Heart right ventricle (tissue), 16 donors: ENCODE measurements around the gene EZH1. TPM values are rescaled to one million over a fixed set of nuclear protein-coding genes. Genes with fewer than 3 reads are reported as not detected.

ENCODE experiments used
- ATAC-seq, 8 donors: fragments of 200-7000 bp; cut with Tn5 transposase; one replicate each; pipeline ENCODE4 v1.9.1; 2020; ENCODE audit warnings: mild to moderate bottlenecking in 8 of 8, moderate library complexity in 8 of 8, moderate number of reproducible peaks in 1 of 8
- DNase-seq, 2 donors: peaks; one replicate each; pipeline ENCODE4 v3.0.0-alpha.2; 2020
- H3K27ac ChIP-seq, 10 donors: fragments of 200-600 bp; sonication (generic) in 2 of 10; one replicate each; pipeline versions ENCODE4 v1.5.0 to v1.8.0; 2020 to 2022; ENCODE audit warnings: mild to moderate bottlenecking in 3 of 10
- H3K27me3 ChIP-seq, 7 donors: fragments of 200-600 bp; one replicate each; pipeline ENCODE4 v1.8.0; 2021 to 2022; ENCODE audit warnings: mild to moderate bottlenecking in 2 of 7
- H3K36me3 ChIP-seq, 9 donors: fragments of 200-600 bp; sonication (generic) in 1 of 9; one replicate each; pipeline versions ENCODE4 v1.5.0 to v1.8.0; 2020 to 2022; ENCODE audit warnings: mild to moderate bottlenecking in 2 of 9
- H3K4me1 ChIP-seq, 9 donors: fragments of 200-600 bp; sonication (generic) in 1 of 9; one replicate each; pipeline versions ENCODE4 v1.5.0 to v1.8.0; 2020 to 2022; ENCODE audit warnings: mild to moderate bottlenecking in 4 of 9
- H3K4me3 ChIP-seq, 10 donors: fragments of 200-600 bp; sonication (generic) in 2 of 10; one replicate each; pipeline versions ENCODE4 v1.5.0 to v1.8.0; 2020 to 2022; ENCODE audit warnings: mild to moderate bottlenecking in 7 of 10, moderate library complexity in 2 of 10
- H3K9me3 ChIP-seq, 11 donors: fragments of 200-600 bp in 10 of 11; sonication (generic) in 2 of 11; one replicate each; pipeline versions ENCODE4 v1.5.0 to v1.8.0; 2013 to 2022; ENCODE audit warnings: mild to moderate bottlenecking in 2 of 11, control low read depth in 1 of 11, moderate library complexity in 1 of 11
- whole genome bisulfite sequencing, 2 donors: extraction: QIAGEN DNeasy Blood & Tissue Kit; methylation state at CpG; one replicate each; pipeline ENCODE4 v1.1.7; 2013; ENCODE audit warnings: inconsistent platforms in 1 of 2; 5-methylcytosine and 5-hydroxymethylcytosine counted together
- intact Hi-C, 10 donors: fragments of 100-400 bp; cut with DNase I; formaldehyde crosslinking; loops; one replicate each; pipeline versions ENCODE4 v1.11.1 to v1.14.2; 2022
- polyA plus RNA-seq, 2 donors: library from polyadenylated mRNA; stranded (reverse); fragments of 200-250 nt; gene quantifications; one replicate each; pipeline ENCODE4 v1.2.3, GENCODE V29; 2013
- total RNA-seq, 10 donors: library from RNA; stranded (reverse); fragmentation: NEBNext Ultra II Directional in 3 of 10; extraction: Animal tissue kit (Norgen Biotek cat#: 25700) in 3 of 10; gene quantifications; one replicate each; pipeline versions ENCODE4 v1.2.1 to v1.2.4, GENCODE V29; 2021 to 2023
- TF ChIP-seq, protein P1 (sequence below), 9 donors: fragments of 200-600 bp; sonication (generic) in 2 of 9; IDR thresholded peaks; one replicate each; pipeline versions ENCODE4 v1.5.0 to v1.8.0; 2021 to 2022; ENCODE audit warnings: antibody characterized with exemption in 9 of 9, mild to moderate bottlenecking in 5 of 9, moderate library complexity in 1 of 9
- donor health status: Arrhythmogenic right ventricular cardiomyopathy.
- donor health status: ischemic (EF 13 %, LVEDD 7.1; RV severe dilation, severe dysfunction).
- donor health status: healthy with polysubstance abuse.
- donor health status: DM: no; HTN: yes; CAD: no.
- donor health status: DM: no; HTN: no; CAD: no.
- donor health status: ischemic (EF 25% LVEDD 6.9; RV normal size, moderate dysfunction).
- donor health status: ischemic (EF 25% LVEDD 5.7; RV mildly dilated, moderate dysfunction).
- donor health status: healthy.
- donor health status: DM: yes; HTN: yes; CAD: no.
- donor health status: Ischemic cardiomyopathy.
- donor health status: ischemic (EF 35%, LVEDD 5.7; RV mildly dilated, moderate dysfunction).
- donor health status: nonischemic (EF 11% LVEDD 7.7; RV severe dilation, severe dysfunction).
- donor health status: DM: yes; HTN: yes; CAD: no.
- donor health status: PGD.
- donor health status: ischemic (EF 29% LVEDD 5.4; RV normal size, mild dysfunction).
- donor health status: nonischemic (EF 23%, LVEDD 6.1; RV moderate dilation, normal function).

Gene EZH1
- total and polyA plus RNA-seq, 12 donors, result 16.0 to 50.5 (median 45.9) TPM

DNA sequence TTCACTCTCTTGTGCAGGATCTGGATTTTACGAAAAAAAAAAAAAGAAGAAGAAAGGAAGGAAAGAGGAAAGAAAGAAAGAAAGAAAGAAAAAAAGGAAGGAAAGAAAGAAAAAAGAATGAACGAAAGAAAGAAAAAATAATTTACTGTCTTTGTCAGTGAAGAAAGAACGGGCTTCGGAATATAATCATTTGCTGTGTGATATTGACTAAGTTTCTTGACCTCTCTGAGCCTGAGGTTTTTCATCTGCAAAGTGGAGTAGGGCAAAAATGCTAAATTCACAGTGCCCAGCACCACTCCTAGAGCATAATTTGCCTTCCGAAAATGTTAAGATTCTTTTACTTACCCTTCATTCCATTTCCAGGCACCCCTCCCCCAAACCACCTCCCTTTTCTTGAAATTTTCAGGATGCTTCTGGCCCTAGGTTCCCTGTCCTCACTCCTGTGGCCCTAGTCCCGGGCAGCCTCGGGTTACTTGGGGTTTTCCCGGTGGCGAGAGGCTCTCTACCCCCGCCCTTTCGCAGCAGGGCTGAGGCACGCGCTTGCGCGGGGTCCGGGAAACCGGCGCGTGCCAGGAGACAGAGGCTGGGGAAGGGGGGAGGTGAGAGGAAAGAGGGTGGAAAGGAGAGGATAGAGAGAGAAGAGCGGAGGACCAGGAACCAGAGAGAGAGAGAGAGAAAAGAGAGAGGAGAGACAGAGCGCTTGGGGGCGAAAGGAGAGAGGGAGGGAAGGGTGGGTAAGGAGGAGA is 62.7 kb downstream of the EZH1 start, which contains the start of gene CNTNAP1:
Gene CNTNAP1, plus strand, starts transcription at position 556 of the 746 bp plus-strand sequence. CDS start 299 bp downstream, outside the sequence.
- H3K27ac ChIP-seq, result peak within 1 kb of the TSS in 9 of 10 donors; percentile 16 to 84 (median 66)
- WGBS, 2 donors, result 14 to 16% methylated on average over 21 to 22 of the region's 22 CpGs
- peak within 1 kb of the TSS; percentile 38 to 63 (median 58) for H3K4me3 ChIP-seq
- DNase-seq (peak; percentile 50 to 58), ATAC-seq (peak in 1 of 8 donors; percentile 37)
- intact Hi-C loops, result loop anchor here in 5 of 10 donors (2.0 to 10.0 kb wide), 4 partner anchors 67 to 107 kb away; partner anchors contain the start of gene PSMC3IP (in 1 of the 5)
- H3K9me3 ChIP-seq, result no peaks in the 10 kb centered on the region
- H3K27me3 ChIP-seq, result peaks cover 0 to 31% (median 0%) of the 10 kb centered on the region in 7 donors
- H3K4me1 ChIP-seq, result peaks cover 34 to 70% (median 66%) of the 10 kb centered on the region in 9 donors
- TF ChIP-seq, protein P1, sequence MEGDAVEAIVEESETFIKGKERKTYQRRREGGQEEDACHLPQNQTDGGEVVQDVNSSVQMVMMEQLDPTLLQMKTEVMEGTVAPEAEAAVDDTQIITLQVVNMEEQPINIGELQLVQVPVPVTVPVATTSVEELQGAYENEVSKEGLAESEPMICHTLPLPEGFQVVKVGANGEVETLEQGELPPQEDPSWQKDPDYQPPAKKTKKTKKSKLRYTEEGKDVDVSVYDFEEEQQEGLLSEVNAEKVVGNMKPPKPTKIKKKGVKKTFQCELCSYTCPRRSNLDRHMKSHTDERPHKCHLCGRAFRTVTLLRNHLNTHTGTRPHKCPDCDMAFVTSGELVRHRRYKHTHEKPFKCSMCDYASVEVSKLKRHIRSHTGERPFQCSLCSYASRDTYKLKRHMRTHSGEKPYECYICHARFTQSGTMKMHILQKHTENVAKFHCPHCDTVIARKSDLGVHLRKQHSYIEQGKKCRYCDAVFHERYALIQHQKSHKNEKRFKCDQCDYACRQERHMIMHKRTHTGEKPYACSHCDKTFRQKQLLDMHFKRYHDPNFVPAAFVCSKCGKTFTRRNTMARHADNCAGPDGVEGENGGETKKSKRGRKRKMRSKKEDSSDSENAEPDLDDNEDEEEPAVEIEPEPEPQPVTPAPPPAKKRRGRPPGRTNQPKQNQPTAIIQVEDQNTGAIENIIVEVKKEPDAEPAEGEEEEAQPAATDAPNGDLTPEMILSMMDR (IDR thresholded peaks at IDR 0.05), result no peak
- peaks cover 0 to 29% (median 10%) of the 10 kb centered on the region in 9 donors for H3K36me3 ChIP-seq

DNA sequence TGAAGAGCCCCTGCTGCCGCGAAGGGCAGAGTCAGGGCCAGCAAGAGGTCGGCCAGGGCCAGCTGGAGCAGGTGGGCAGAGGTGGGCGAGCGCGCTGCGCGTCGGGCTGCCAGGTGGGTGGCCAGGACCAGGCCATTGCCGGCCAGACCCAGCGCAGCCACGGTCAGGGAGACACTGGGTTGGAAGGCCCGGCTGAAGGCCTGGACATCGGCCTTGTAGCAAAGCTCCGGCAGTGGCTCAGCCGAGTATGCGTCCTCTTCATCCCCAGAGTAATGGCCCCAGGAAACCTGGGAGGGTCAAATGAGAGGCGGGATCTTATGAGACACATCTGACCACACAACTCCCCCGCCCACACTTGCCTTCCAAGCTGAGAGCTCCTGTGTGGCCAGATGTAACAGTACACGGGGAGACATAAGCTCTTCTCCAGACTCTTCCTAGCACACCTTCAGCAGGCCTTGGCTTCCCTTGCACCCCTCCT is 64.5 kb downstream of the EZH1 start:
- ATAC-seq, result no peak
- intact Hi-C loops, result loop anchor here in 4 of 10 donors (2.0 to 10.0 kb wide), 4 partner anchors 66 to 106 kb away; partner anchors contain the start of gene PSMC3IP (in 1 of the 4)
- peaks cover 0 to 12% (median 6%) of the 10 kb centered on the region in 9 donors for H3K36me3 ChIP-seq
- H3K4me1 ChIP-seq, result peaks cover 34 to 79% (median 72%) of the 10 kb centered on the region in 9 donors
- WGBS, 2 donors, result 43 to 49% methylated on average over 20 of the region's 20 CpGs
- peak overlapping the region; percentile 15 to 99 (median 68) for H3K4me3 ChIP-seq
- peaks cover 0 to 45% (median 0%) of the 10 kb centered on the region in 7 donors for H3K27me3 ChIP-seq
- peak in 1 of 2 donors; percentile 54 for DNase-seq
- TF ChIP-seq, protein P1 (IDR thresholded peaks at IDR 0.05), result no peak
- peak overlapping the region; percentile 70 to 98 (median 96) for H3K27ac ChIP-seq
- no peaks in the 10 kb centered on the region for H3K9me3 ChIP-seq

DNA sequence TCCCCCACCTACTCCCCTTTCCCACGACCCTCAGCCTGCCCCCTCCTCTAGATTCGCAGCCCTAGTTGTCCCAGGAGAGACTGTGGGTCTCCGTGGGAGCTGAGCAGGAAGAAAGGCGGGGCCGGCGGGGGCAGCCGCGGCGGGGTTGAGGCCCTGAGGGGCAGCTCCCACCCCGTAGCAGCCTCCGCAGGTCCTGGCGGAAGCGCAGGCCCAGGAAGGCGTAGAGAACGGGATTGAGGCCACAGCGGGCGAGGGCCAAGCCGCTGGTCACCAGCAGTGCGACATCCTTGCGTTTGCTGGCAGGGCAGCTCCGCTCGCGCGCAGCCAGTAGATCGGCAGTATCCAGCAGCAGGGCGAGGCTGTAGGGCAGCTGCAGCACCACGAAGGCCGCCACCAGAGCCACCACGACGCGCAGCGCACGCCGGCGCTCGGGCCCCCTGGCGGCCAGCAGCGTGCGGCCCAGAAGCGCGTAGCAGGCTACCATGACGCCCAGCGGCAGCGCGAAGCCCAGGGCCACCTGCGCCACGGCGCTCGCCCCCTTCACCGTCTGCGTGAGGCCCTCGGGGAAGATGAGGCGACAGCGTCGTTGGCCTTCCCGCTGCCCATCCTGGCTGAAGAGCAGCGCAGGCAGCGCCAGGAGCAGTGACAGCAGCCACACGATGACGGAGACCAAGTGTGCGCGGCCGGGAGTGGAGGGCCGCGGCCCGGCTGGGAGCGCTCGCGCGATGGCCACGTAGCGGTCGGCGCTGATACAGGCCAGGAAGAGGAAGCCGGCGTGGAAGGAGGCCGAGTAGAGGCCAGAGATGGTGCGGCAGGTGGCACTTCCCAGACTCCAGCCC is 65.1 kb downstream of the EZH1 start:
- DNase-seq (peak; percentile 68 to 86), ATAC-seq (peak; percentile 27 to 47 (median 34))
- Histone ChIP-seq H3K4me1 (peaks cover 35 to 86% (median 78%) of the 10 kb centered on the region in 9 donors), H3K27ac (peak overlapping the region; percentile 70 to 98 (median 96)), H3K27me3 (peaks cover 0 to 51% (median 0%) of the 10 kb centered on the region in 7 donors), H3K4me3 (peak overlapping the region; percentile 15 to 99 (median 68)), H3K9me3 (no peaks in the 10 kb centered on the region), H3K36me3 (peaks cover 0 to 5% (median 0%) of the 10 kb centered on the region in 9 donors)
- WGBS, 2 donors, result 2 to 3% methylated on average over 78 of the region's 78 CpGs
- intact Hi-C loops, result loop anchor here (1.0 to 10.0 kb wide), 11 partner anchors 62 to 257 kb away; partner anchors contain the start of genes RETREG3 (in 5 of the 10), TUBG1 (in 5 of the 10), PSMC3IP (in 4 of the 10) and CAVIN1 (in 1 of the 10)
- TF ChIP-seq, protein P1 (IDR thresholded peaks at IDR 0.05), result peak; percentile 81 to 96 (median 90)
